Iris pigment epithelial cell (primary cell): ENCODE results near the gene TUBA4A.
"Not testable (repeated sequence)": the region's sequence is repeated elsewhere in the genome, so short reads cannot be mapped to it uniquely, and the experiment has no call there.

Experiments used
- DNase-seq: peaks from one replicate; pipeline ENCODE4 v3.0.0-alpha.2; 2011; ENCODE audit warnings: low read depth

The TUBA4A gene

DNA sequence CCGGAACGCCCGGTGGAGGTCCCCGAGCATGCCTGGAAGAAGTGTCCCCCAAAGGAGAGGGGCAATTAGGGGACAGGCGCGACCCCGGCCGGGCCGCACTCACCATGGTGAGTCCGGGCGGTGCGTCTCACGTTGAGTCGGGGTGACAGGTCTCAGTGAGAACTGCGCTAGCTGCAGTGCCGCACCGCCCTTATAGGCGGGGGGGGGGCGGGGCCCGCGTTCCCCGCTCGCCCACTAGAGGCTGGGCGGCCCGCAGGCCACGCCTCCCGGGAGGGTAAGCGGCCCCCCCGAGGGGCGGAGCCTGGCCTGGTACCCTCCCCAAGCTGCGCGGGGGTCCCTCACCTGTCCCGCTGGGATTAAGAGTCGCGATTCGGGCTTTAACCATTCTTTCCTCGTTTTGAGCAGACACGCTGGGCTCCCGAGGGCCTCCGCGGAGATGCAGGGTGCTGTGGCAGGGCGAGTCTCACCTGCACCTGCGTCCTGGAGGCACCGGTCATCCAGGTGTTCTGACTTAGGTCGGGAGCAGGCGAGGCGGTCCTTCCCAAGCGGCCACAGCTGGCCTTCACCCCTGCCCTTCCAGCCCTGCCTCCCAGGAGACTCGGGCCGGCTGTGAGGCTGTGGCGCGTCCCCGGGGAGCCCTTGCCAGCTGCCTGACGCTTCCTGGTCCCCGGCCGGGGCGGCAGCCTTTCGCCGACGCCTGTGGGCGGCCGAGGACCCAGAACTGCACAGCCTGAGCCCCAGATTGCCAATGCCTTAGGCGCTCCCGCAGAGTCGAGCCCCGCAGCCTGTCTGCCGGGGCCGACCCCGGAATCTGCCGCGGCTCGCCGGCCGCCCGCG lies at the start of gene TUBA4A:
Gene TUBA4A, minus strand, starts transcription at position 166 of the 837 bp plus-strand sequence. Its CDS starts 60 bp downstream, at position 106.
- DNase-seq = peak; percentile 55

GRCh38 chr2:219302412-219302968 lies 48.8 kb upstream of the TUBA4A start:
- no peak for DNase-seq

DNA sequence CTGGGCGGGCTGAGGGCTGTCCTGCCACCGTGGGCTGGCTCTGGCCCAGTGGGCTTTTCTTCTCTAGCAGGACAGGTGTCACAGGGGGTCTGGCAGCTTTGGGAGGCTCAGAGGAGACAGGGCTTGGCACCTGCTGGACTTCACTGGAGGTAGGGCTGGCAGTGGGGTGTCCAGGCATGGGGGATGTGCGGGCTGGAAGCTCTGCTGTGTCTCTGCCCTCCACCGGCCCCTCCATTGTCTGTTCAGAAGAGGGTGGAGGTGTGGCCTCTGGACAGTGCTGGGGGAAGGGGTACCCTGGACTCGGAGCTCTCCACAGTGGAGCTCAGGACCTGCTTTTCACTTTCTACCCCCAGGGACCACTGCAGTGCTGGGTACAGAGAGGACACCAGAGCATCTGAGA lies 46.3 kb upstream of the TUBA4A start:
- DNase-seq = no peak

GRCh38 chr2:219299372-219299760 lies 45.6 kb upstream of the TUBA4A start:
- no peak for DNase-seq

- DNase-seq = peak; percentile 61
Measured at GRCh38 chr2:219298759-219299371, 45.1 kb upstream of the TUBA4A start.

DNA sequence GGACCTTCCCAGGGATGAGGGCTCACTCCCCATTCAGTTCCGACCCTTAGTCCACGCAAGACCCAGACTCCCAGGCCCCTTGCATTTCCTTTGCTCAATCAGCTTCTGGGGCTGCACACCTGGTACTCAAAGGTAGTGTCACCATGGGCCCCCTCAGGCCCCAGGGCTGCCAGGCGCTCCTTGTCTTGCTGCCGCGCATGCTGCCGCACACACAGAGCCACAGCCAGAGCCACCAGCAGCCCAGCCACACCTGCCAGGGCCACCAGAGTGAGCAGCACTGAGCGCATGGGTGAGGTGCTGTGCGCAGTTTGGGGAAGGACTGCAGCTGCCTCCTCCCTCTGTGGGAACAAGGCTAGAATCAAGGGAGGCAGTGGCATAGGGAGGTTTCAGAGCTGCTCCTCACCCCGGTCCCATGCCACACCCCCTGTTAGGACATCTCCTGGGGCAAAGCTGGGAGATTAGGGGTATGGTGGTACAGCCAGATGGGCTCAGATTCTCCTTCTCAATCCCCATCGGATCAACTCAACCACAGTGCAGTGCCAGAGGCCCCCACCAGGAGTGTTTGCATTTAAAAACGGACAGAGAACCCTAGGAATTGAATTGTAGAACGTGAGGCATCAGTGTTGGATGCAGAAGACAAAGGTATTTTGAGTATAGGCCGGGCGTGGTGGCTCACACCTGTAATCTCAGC lies 44.2 kb upstream of the TUBA4A start:
- DNase-seq = no peak

- no peak for DNase-seq
Measured at GRCh38 chr2:219296631-219297391, 43.1 kb upstream of the TUBA4A start.

DNA sequence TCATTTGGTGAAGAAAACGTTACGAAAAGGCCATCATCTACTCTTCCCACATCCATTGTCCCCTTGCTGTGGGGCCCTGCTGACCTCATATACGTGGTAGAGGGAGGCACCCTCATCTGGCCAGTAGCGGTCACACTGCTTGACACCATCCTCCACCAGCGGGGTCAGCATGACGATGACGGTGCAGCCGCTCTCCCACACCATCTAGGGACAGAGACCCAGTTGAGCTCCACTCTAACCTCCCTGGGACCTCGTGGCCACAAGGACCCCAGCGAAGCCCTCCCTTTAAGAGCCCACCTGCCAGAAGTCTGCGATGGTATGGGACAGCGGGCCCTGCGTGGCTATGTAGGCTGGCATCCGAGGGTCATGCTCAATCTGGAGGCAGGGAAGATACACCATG lies 42.4 kb upstream of the TUBA4A start:
- no peak for DNase-seq

- DNase-seq = peak; percentile 74
Measured at GRCh38 chr2:219294356-219295351, 40.9 kb upstream of the TUBA4A start.

- no peak for DNase-seq
Measured at GRCh38 chr2:219293736-219294231, 40.1 kb upstream of the TUBA4A start.

GRCh38 chr2:219292616-219293015 lies 38.9 kb upstream of the TUBA4A start:
- no peak for DNase-seq

DNA sequence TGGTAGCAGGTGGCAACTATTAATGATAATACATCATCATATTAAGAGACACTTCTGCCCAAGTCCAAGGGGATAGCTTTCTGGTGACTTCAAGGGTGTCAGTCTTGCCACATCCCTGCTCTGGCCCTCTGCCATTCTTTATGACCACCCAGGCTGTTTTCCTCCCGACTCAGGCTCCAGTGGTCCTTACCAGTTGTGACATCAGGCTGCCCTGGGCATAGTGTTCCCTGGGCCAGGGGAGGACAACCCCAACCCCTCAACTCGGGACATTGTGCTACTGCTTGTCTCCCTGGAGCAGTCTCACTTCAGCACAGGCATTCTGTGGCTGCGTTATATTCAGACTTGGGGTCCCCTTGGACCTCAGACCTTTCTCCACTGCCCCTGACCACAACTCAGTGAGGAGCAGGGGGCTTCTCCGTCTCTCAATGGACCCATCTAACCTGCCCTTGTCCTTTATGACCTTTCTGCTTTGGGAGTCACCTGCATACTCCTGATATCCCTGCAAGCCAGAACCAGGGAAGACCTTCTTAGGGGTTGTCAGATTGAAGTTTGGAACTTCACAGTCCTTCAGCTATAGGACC lies 38.3 kb upstream of the TUBA4A start:
- no peak for DNase-seq

DNA sequence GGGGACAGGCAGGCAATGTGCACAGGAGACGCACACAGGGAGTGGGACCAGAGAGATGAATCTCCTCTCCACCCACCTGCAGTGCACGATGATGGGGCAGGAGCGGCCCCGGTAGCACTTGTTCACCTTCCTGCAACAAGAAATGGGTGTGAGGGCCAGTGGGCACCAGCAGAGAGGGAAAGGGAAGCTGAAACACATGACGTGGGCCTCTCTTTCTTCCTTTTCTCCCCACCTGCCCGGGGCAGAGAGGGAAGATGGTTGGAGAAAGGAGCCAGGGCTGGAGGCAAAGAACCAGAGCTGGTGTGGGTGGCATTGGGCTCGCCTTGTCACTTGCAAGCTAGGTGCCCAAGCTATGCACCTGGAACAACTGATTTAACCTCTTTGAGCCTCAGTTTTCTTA lies 37.7 kb upstream of the TUBA4A start:
- DNase-seq = no peak

DNA sequence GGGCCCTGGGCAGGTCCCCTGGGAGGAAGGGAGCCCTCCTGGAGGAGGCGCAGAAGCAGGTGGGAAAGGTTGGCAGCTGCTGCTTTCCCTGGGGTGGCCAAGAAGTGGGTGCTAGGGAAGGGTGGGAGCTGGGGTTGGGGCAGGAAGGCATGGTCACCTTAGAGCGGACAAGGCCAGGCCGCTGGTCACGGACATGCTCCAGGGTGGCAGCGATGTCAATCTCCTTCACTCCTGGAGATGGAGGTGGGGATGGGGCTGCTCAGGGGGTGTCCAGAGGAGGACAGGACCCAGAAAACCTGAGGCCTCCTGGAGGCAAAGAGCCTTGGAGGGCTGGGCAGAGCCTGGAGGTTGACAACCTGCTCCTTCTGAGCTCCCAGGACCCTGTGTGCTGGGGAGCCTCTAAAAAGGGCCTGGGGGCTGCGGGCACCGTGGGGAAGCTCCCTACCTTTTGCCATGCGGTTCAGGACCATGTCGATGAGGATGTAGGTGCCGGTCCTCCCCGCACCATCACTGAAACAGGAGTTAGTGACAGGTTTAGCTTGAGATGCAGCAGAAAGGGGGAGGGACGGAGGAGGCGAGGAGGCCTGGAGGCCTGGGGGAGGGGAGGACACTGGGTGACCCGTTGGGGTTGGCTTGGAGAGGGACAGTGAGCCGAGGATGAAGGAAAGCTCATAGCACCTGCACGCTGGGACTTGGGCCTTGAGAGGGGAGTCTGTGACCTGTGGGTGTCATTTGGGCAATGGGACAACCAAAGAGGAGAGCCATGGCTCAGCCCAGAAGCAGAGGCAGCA lies 36.9 kb upstream of the TUBA4A start:
- no peak for DNase-seq

GRCh38 chr2:219289537-219290361 lies 36.0 kb upstream of the TUBA4A start:
- peak; percentile 88 for DNase-seq

GRCh38 chr2:219289195-219289536 lies 35.4 kb upstream of the TUBA4A start:
- no peak for DNase-seq

DNA sequence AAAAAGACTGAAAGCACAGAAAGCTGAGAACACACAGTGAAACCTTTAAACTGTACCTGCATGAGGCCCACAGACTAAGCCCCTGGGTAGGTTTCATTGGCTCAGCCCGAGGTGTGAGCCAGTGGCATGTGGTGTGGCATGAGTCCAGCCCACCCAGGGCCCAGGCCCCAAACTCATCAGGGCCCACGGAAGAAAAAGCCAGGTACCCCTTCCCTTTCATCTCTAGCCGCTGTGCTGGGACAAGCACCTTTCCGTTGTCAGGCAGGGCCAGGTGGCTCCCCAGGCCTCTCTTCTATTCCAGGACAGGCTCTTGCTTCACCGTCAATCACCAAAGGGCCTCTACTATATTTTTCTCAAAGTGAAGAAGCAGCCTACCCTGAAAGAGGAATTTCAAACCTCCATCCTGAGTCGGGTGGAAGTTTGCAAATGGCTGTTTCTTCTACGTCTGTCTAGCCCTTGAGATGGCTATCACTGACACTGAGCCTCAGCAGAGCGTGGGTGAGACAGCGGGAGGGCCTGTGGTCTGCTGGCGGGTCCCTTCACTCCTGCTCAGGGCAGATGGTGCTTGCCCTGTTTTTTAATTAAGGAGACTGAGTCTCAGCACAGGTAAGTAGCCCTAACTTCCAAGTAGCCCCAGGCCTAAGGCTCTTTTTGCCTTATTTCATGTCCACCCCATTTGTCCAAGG lies 34.0 kb upstream of the TUBA4A start:
- DNase-seq = no peak

- DNase-seq = not testable (repeated sequence)
Measured at GRCh38 chr2:219287116-219287440, 33.4 kb upstream of the TUBA4A start.
